K562 (cell line): Measurements from ENCODE around the gene SYNE1. TPM values are rescaled to one million over a fixed set of nuclear protein-coding genes. Genes with fewer than 3 reads are reported as not detected.

Experiments
- ATAC-seq: fragments of 200-7000 bp; cut with Tn5 transposase; 3 replicates; pipeline ENCODE4 v1.9.1; 2020; ENCODE audit warnings: moderate library complexity
- BruUV-seq: library from RNA; stranded (reverse); fragments of 400-500 nt; replicated peaks from 2 replicates; lab custom pipeline; 2021; lab: Mats Ljungman, UMichigan
- CTCF ChIA-PET: fragments of 300-600 bp; formaldehyde crosslinking; extraction: SDS; loops from one replicate; lab custom pipeline; 2021; ENCODE audit warnings: low intra/inter-chr PET ratio; lab: Yijun Ruan, JAX
- POLR2A ChIA-PET: fragments of 300-600, 350-650 bp; sonication (Branson Sonifier 250); formaldehyde crosslinking; extraction: SDS; loops from one replicate; lab custom pipeline; 2021; ENCODE audit warnings: antibody characterized with exemption, inconsistent platforms; lab: Yijun Ruan, JAX
- DNase-seq, 4 experiments: peaks; one replicate each; pipeline versions ENCODE4 v3.0.0 to v3.0.0-alpha.2; 2011 to 2018; ENCODE audit warnings: low spot score in 3 of 4, mixed read lengths in 3 of 4; ENCODE audit errors: extremely low read depth in 1 of 4
- FAIRE-seq: peaks from 2 replicates; lab custom pipeline; 2011; peaks lifted over from hg19 to GRCh38; lab: Jason Lieb, UNC
- H2AFZ ChIP-seq: 2 replicates; pipeline ENCODE4 v1.6.0; 2011; ENCODE audit warnings: low read depth, low read length, control low read depth, inconsistent platforms
- H3K27ac ChIP-seq: fragments of 200-600 bp; 3 replicates; pipeline ENCODE4 v1.8.0; 2011; ENCODE audit warnings: low read depth, mild to moderate bottlenecking, control low read depth, inconsistent platforms, low read length, moderate library complexity, mixed read lengths; ENCODE audit errors: extremely low read depth
- H3K27me3 ChIP-seq, 2 experiments: fragments of 300-600 bp in 1 of 2; 2 replicates in 1 of 2; 3 replicates in 1 of 2; pipeline versions ENCODE4 v1.6.0 to v1.8.0; 2011; ENCODE audit warnings: inconsistent platforms in 2 of 2, low read length in 2 of 2, mild to moderate bottlenecking in 1 of 2, mixed read lengths in 1 of 2, moderate library complexity in 1 of 2; ENCODE audit not compliant: control insufficient read depth in 2 of 2, insufficient read depth in 2 of 2
- H3K36me3 ChIP-seq: fragments of 300-600 bp; 3 replicates; pipeline ENCODE4 v1.8.0; 2011; ENCODE audit warnings: mild to moderate bottlenecking, low read length, inconsistent platforms; ENCODE audit not compliant: control insufficient read depth, insufficient read depth
- H3K4me1 ChIP-seq, 2 experiments: fragments of 200-600 bp in 1 of 2; replicated peaks in 1 of 2; 2 replicates in 1 of 2; 3 replicates in 1 of 2; pipeline versions ENCODE4 v1.5.1 to v1.8.0; 2011; ENCODE audit warnings: inconsistent platforms in 2 of 2, low read length in 2 of 2, mild to moderate bottlenecking in 1 of 2, mixed read lengths in 1 of 2, moderate library complexity in 1 of 2; ENCODE audit not compliant: control insufficient read depth in 2 of 2, insufficient read depth in 2 of 2
- H3K4me2 ChIP-seq: 2 replicates; pipeline ENCODE4 v1.6.1; 2011; ENCODE audit warnings: low read length, control low read depth, inconsistent platforms, mixed read lengths; ENCODE audit not compliant: insufficient read depth
- H3K4me3 ChIP-seq: fragments of 200-600 bp; sonication (generic), shearing (Covaris generic); 2 replicates; pipeline ENCODE4 v1.5.1; 2016; ENCODE audit warnings: control low read depth, inconsistent platforms
- H3K79me2 ChIP-seq: fragments of 200-600 bp; 3 replicates; pipeline ENCODE4 v1.8.0; 2011; ENCODE audit warnings: low read length, inconsistent platforms; ENCODE audit not compliant: control insufficient read depth, insufficient read depth
- H3K9ac ChIP-seq, 2 experiments: 2 replicates each; pipeline versions ENCODE4 v1.6.0 to v1.6.1; 2011; ENCODE audit warnings: low read depth in 2 of 2, low read length in 2 of 2, control low read depth in 1 of 2, inconsistent platforms in 1 of 2, mild to moderate bottlenecking in 1 of 2, mixed read lengths in 1 of 2; ENCODE audit not compliant: insufficient read depth in 1 of 2
- H3K9me1 ChIP-seq: one replicate; pipeline ENCODE4 v1.6.0; 2011; ENCODE audit warnings: inconsistent platforms, mild to moderate bottlenecking, low read length, moderate library complexity; ENCODE audit not compliant: control insufficient read depth, insufficient read depth
- H3K9me3 ChIP-seq: replicated peaks from 2 replicates; pipeline ENCODE4 v1.5.1; 2011; ENCODE audit warnings: low read depth, low read length, inconsistent platforms; ENCODE audit not compliant: control insufficient read depth, insufficient read depth
- H4K20me1 ChIP-seq: replicated peaks from 2 replicates; pipeline ENCODE4 v1.6.1; 2011; ENCODE audit warnings: low read length, inconsistent platforms, mixed read lengths; ENCODE audit not compliant: control insufficient read depth, insufficient read depth
- CAMTA2 ChIP-seq: fragments of 250-450 bp; sonication (Bioruptor Pico); conservative IDR thresholded peaks from 2 replicates; pipeline ENCODE4 v1.5.1; 2022
- ERF ChIP-seq: fragments of 450-650 bp; formaldehyde crosslinking; IDR thresholded peaks from 2 replicates; pipeline ENCODE4 v1.4.0; 2020; ENCODE audit warnings: mild to moderate bottlenecking, mixed read lengths
- EZH2 ChIP-seq: IDR thresholded peaks from 2 replicates; pipeline ENCODE4 v1.6.1; 2012; ENCODE audit warnings: low read depth, mild to moderate bottlenecking, inconsistent platforms, low read length, borderline replicate concordance
- FOSL1 ChIP-seq: fragments of 200-800 bp; sonication (Bioruptor generic); conservative IDR thresholded peaks from 2 replicates; pipeline ENCODE4 v1.6.1; 2016; ENCODE audit warnings: missing genetic modification characterization, missing compliant biosample characterization
- GATA2 ChIP-seq: sonication (generic); formaldehyde crosslinking; IDR thresholded peaks from 2 replicates; pipeline ENCODE4 v1.4.0; 2020; ENCODE audit warnings: mild to moderate bottlenecking, missing genetic modification reagents
- KHSRP ChIP-seq: fragments of 450-650 bp; IDR thresholded peaks from 2 replicates; pipeline ENCODE4 v1.6.1; 2017
- MAFF ChIP-seq: IDR thresholded peaks from 2 replicates; pipeline ENCODE4 v1.6.1; 2012; ENCODE audit warnings: low read length, improper control_type of control experiment
- SNRNP70 ChIP-seq: fragments of 200-400 bp; formaldehyde crosslinking; optimal IDR thresholded peaks from 2 replicates; pipeline ENCODE3; 2017; ENCODE audit warnings: low read depth, low read length
- ZBTB7A ChIP-seq: IDR thresholded peaks from 2 replicates; pipeline ENCODE4 v1.6.1; 2011; ENCODE audit warnings: low read depth, mild to moderate bottlenecking, low read length, moderate library complexity, borderline replicate concordance; ENCODE audit not compliant: control insufficient read depth
- WGBS: fragments of 100-300 bp; shearing (Covaris generic); methylation state at CpG from one replicate; pipeline ENCODE4 v1.1.6; 2016; ENCODE audit warnings: low coverage, mixed read lengths; ENCODE audit not compliant: insufficient coverage; ENCODE audit errors: missing lambda C conversion rate; 5-methylcytosine and 5-hydroxymethylcytosine counted together
- in situ Hi-C: fragments of 300-500 bp; cut with MboI; formaldehyde crosslinking; loops from 4 replicates; pipeline ENCODE4 v1.15.0; 2018; ENCODE audit warnings: inconsistent platforms, mixed read lengths
- intact Hi-C: fragments of 100-400 bp; cut with micrococcal nuclease; formaldehyde crosslinking; loops from 2 replicates; pipeline ENCODE4 v1.14.2; 2022
- polyA plus RNA-seq, 8 experiments: library from polyadenylated mRNA; depleted of rRNA in 4 of 8; stranded (reverse) in 5 of 8; unstranded in 3 of 8; fragments of >200 nt; fragmentation: Nextera tagmentation in 2 of 8; fragmentation: Illumina TruSeq in 1 of 8; extraction: Ambion mirVana in 2 of 8; extraction: Trizol in 1 of 8; gene quantifications; 2 replicates each; pipeline versions ENCODE4 v1.2.1 to v1.2.3, GENCODE V29; 2011 to 2014; ENCODE audit warnings: inconsistent platforms in 1 of 8, missing spikeins in 1 of 8
- total RNA-seq, 7 experiments: library from RNA; depleted of rRNA in 6 of 7; stranded (reverse); fragments of >200 nt in 6 of 7; fragmentation: Illumina TruSeq in 2 of 7; extraction: Trizol in 2 of 7; gene quantifications; 2 replicates each; pipeline versions ENCODE4 v1.2.1 to v1.2.3, GENCODE V29; 2011 to 2021; ENCODE audit warnings: low replicate concordance in 1 of 7
- TF ChIP-seq, protein P1 (sequence below): fragments of 450-650 bp; formaldehyde crosslinking; IDR thresholded peaks from 2 replicates; pipeline ENCODE4 v1.4.0; 2022; ENCODE audit warnings: mild to moderate bottlenecking, moderate library complexity
- TF ChIP-seq, protein P2 (sequence below): fragments of 450-650 bp; formaldehyde crosslinking; conservative IDR thresholded peaks from 2 replicates; pipeline ENCODE4 v1.4.0; 2022; ENCODE audit warnings: mild to moderate bottlenecking, missing genetic modification characterization
- TF ChIP-seq, protein P3 (sequence below): fragments of 250-450 bp; sonication (Bioruptor Pico); IDR thresholded peaks from 2 replicates; pipeline ENCODE4 v1.5.0; 2020; ENCODE audit warnings: mild to moderate bottlenecking, borderline replicate concordance
- TF ChIP-seq, protein P4 (sequence below): fragments of 250-450 bp; sonication (Bioruptor Pico); IDR thresholded peaks from 2 replicates; pipeline ENCODE4 v1.6.1; 2021; ENCODE audit warnings: mild to moderate bottlenecking

Gene SYNE1
- total and polyA plus RNA-seq, 9 of the 15 experiments (the other 6 are each of a cell fraction or from before 2014, with no cell fraction given): under 0.01 to 0.42 (median 0.08) TPM; not detected in 1

DNA sequence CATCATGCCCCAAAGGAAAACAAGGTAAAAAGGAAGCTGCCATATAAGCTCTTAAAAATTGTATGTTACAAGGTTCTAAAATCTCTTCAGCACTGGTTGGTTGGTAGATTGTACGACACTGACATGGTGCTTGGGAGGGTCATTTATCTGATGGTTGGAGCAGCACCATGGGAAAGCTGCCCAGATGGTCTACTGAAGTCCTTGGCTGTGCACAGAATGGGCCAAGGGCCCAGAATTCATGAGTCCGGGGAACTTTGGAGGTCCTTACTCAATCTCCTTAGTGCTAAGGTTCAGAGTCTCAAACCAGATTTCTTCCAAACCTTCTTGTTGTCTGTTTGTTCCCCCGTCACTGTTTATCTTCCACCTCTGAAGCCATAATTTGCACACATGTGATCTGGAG is 515.3 kb downstream of the SYNE1 start:
- ATAC-seq (no peak), FAIRE-seq (no peak), DNase-seq (no peak)
- Histone ChIP-seq H4K20me1 (no peaks in the 10 kb centered on the region), H3K9ac (no peak overlapping the region), H3K4me1 (no peaks in the 10 kb centered on the region), H3K9me1 (no peaks in the 10 kb centered on the region), H3K36me3 (no peaks in the 10 kb centered on the region), H3K4me3 (no peak overlapping the region), H2AFZ (no peak overlapping the region), H3K27me3 (peaks cover 0 to 8% of the 10 kb centered on the region in 2 experiments; a peak in 2 of 5 replicates), H3K4me2 (no peak overlapping the region), H3K79me2 (no peaks in the 10 kb centered on the region), H3K9me3 (no peaks in the 10 kb centered on the region), H3K27ac (no peak overlapping the region)
- intact Hi-C loops (loop anchor here (5.0 kb wide), 2 partner anchors 145 to 445 kb away; no protein-coding TSS in a partner anchor), in situ Hi-C loops (no loop called here)
- no TSS peak for BruUV-seq
- WGBS: 5% methylated on average over 3 of the region's 3 CpGs
- ChIA-PET POLR2A (no interaction called here), CTCF (no interaction called here)
- TF ChIP-seq SNRNP70: no peak
- TF ChIP-seq, protein P1, sequence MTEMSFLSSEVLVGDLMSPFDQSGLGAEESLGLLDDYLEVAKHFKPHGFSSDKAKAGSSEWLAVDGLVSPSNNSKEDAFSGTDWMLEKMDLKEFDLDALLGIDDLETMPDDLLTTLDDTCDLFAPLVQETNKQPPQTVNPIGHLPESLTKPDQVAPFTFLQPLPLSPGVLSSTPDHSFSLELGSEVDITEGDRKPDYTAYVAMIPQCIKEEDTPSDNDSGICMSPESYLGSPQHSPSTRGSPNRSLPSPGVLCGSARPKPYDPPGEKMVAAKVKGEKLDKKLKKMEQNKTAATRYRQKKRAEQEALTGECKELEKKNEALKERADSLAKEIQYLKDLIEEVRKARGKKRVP (CRISPR knock-in tag): no peak
- TF ChIP-seq, protein P2, sequence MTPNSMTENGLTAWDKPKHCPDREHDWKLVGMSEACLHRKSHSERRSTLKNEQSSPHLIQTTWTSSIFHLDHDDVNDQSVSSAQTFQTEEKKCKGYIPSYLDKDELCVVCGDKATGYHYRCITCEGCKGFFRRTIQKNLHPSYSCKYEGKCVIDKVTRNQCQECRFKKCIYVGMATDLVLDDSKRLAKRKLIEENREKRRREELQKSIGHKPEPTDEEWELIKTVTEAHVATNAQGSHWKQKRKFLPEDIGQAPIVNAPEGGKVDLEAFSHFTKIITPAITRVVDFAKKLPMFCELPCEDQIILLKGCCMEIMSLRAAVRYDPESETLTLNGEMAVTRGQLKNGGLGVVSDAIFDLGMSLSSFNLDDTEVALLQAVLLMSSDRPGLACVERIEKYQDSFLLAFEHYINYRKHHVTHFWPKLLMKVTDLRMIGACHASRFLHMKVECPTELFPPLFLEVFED (CRISPR knock-in tag): no peak
- TF ChIP-seq, protein P3, sequence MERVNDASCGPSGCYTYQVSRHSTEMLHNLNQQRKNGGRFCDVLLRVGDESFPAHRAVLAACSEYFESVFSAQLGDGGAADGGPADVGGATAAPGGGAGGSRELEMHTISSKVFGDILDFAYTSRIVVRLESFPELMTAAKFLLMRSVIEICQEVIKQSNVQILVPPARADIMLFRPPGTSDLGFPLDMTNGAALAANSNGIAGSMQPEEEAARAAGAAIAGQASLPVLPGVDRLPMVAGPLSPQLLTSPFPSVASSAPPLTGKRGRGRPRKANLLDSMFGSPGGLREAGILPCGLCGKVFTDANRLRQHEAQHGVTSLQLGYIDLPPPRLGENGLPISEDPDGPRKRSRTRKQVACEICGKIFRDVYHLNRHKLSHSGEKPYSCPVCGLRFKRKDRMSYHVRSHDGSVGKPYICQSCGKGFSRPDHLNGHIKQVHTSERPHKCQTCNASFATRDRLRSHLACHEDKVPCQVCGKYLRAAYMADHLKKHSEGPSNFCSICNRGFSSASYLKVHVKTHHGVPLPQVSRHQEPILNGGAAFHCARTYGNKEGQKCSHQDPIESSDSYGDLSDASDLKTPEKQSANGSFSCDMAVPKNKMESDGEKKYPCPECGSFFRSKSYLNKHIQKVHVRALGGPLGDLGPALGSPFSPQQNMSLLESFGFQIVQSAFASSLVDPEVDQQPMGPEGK (CRISPR knock-in tag): no peak
- TF ChIP-seq EZH2: no peak
- TF ChIP-seq GATA2: no peak
- no peak for TF ChIP-seq KHSRP
- no peak for TF ChIP-seq CAMTA2 (CRISPR knock-in tag)
- TF ChIP-seq, protein P4, sequence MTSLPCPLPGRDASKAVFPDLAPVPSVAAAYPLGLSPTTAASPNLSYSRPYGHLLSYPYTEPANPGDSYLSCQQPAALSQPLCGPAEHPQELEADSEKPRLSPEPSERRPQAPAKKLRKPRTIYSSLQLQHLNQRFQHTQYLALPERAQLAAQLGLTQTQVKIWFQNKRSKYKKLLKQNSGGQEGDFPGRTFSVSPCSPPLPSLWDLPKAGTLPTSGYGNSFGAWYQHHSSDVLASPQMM (CRISPR knock-in tag): no peak
- no peak for TF ChIP-seq FOSL1 (tag)
- no peak for TF ChIP-seq ZBTB7A
- TF ChIP-seq MAFF: no peak
- TF ChIP-seq ERF (CRISPR knock-in tag): no peak
